K562 (cell line): ENCODE data around the gene MDM1.

Experiments
- NRF1 ChIP-seq, 2 experiments: fragments of 450-650 bp; IDR thresholded peaks in 1 of 2; conservative IDR thresholded peaks in 1 of 2; 2 replicates each; pipeline ENCODE4 v1.6.1; 2014; ENCODE audit warnings: mild to moderate bottlenecking in 2 of 2
- ZBTB33 ChIP-seq: sonication (generic); formaldehyde crosslinking; IDR thresholded peaks from 2 replicates; pipeline ENCODE4 v1.8.1; 2023; ENCODE audit warnings: mild to moderate bottlenecking, missing genetic modification reagents
- ZNF830 ChIP-seq: fragments of 250-450 bp; sonication (Bioruptor Pico); IDR thresholded peaks from 2 replicates; pipeline ENCODE4 v1.5.0; 2021; ENCODE audit warnings: mild to moderate bottlenecking

GRCh38 chr12:68335462-68335861 is 3.3 kb upstream of the MDM1 start:
- TF ChIP-seq NRF1 (conservative IDR thresholded peaks at IDR 0.05 in 1 of 2, IDR thresholded peaks at IDR 0.05 in 1 of 2) (no peak), ZNF830 (CRISPR knock-in tag) (no peak), ZBTB33 (CRISPR knock-in tag) (no peak)
